Smooth muscle cell (in vitro differentiated cells): ENCODE measurements around the gene POMGNT2. TPM values are rescaled to one million over a fixed set of nuclear protein-coding genes. Genes with fewer than 3 reads are reported as not detected.

Experiments used
- DNase-seq: peaks from one replicate; lab custom pipeline; 2025; ENCODE audit not compliant: unreplicated experiment; lab: John Stamatoyannopoulos, UW
- H2AFZ ChIP-seq: fragments of 200-600 bp; sonication (generic); 2 replicates; pipeline ENCODE4 v1.6.0; 2016; ENCODE audit warnings: antibody characterized with exemption, low read depth, mild to moderate bottlenecking
- H3F3A ChIP-seq: fragments of 200-600 bp; sonication (generic); 2 replicates; pipeline ENCODE4 v1.6.0; 2017; ENCODE audit warnings: antibody characterized with exemption, low read depth
- H3K27ac ChIP-seq: fragments of 200-600 bp; sonication (generic); 2 replicates; pipeline ENCODE4 v1.5.1; 2016; ENCODE audit warnings: low read depth, mild to moderate bottlenecking
- H3K27me3 ChIP-seq: fragments of 200-600 bp; sonication (generic); 2 replicates; pipeline ENCODE4 v1.6.1; 2016; ENCODE audit warnings: low read depth, mild to moderate bottlenecking
- H3K36me3 ChIP-seq: fragments of 200-600 bp; sonication (generic); 2 replicates; pipeline ENCODE4 v1.5.1; 2016; ENCODE audit warnings: low read depth
- H3K4me1 ChIP-seq: fragments of 200-600 bp; sonication (generic); 2 replicates; pipeline ENCODE4 v1.5.1; 2016; ENCODE audit warnings: low read depth
- H3K4me2 ChIP-seq: fragments of 200-600 bp; sonication (generic); 2 replicates; pipeline ENCODE4 v1.6.0; 2016; ENCODE audit warnings: mild to moderate bottlenecking
- H3K4me3 ChIP-seq: fragments of 200-600 bp; sonication (generic); 2 replicates; pipeline ENCODE4 v1.5.1; 2016; ENCODE audit warnings: mild to moderate bottlenecking
- H3K79me2 ChIP-seq: fragments of 200-600 bp; sonication (generic); 2 replicates; pipeline ENCODE4 v1.6.0; 2016; ENCODE audit warnings: low read depth, mild to moderate bottlenecking
- H3K9ac ChIP-seq: fragments of 200-600 bp; sonication (generic); 2 replicates; pipeline ENCODE4 v1.6.0; 2016; ENCODE audit warnings: low read depth
- H3K9me3 ChIP-seq: fragments of 200-600 bp; sonication (generic); replicated peaks from 2 replicates; pipeline ENCODE4 v1.5.1; 2016; ENCODE audit warnings: low read depth
- H4K20me1 ChIP-seq: fragments of 200-600 bp; sonication (generic); 2 replicates; pipeline ENCODE4 v1.6.0; 2016; ENCODE audit warnings: low read depth
- CTCF ChIP-seq: fragments of 200-600 bp; sonication (generic); IDR thresholded peaks from 2 replicates; pipeline ENCODE4 v1.5.1; 2017; ENCODE audit warnings: borderline replicate concordance, mild to moderate bottlenecking, antibody characterized with exemption; ENCODE audit not compliant: insufficient read depth, poor library complexity, severe bottlenecking
- WGBS: methylation state at CpG from one replicate; pipeline ENCODE4 v1.1.7; 2016; ENCODE audit warnings: low lambda C conversion rate; 5-methylcytosine and 5-hydroxymethylcytosine counted together
- polyA plus RNA-seq: library from polyadenylated mRNA; unstranded; fragments of >200 nt; fragmentation: Nextera tagmentation; extraction: Ambion mirVana; gene quantifications from 2 replicates; pipeline ENCODE4 v1.2.1, GENCODE V29; 2016
- total RNA-seq: library from RNA; depleted of rRNA; stranded (reverse); fragments of >200 nt; gene quantifications from 2 replicates; pipeline ENCODE4 v1.2.3, GENCODE V29; 2014

POMGNT2 gene
- total and polyA plus RNA-seq, 2 experiments from 2014 or later: 9.3 to 14.1 TPM

GRCh38 chr3:43032646-43033628, 72.9 kb downstream of the POMGNT2 start:
- Histone ChIP-seq H3K27ac (no peak overlapping the region), H3F3A (no peaks in the 10 kb centered on the region), H3K9me3 (no peaks in the 10 kb centered on the region), H3K27me3 (peaks cover 6% of the 10 kb centered on the region), H3K4me1 (no peaks in the 10 kb centered on the region), H3K9ac (no peak overlapping the region), H3K79me2 (no peaks in the 10 kb centered on the region), H3K4me2 (no peak overlapping the region), H4K20me1 (no peaks in the 10 kb centered on the region), H2AFZ (no peak overlapping the region), H3K4me3 (no peak overlapping the region), H3K36me3 (no peaks in the 10 kb centered on the region)
- WGBS: 94% methylated on average over 23 of the region's 23 CpGs
- no peak for DNase-seq
- no peak for TF ChIP-seq CTCF

DNA sequence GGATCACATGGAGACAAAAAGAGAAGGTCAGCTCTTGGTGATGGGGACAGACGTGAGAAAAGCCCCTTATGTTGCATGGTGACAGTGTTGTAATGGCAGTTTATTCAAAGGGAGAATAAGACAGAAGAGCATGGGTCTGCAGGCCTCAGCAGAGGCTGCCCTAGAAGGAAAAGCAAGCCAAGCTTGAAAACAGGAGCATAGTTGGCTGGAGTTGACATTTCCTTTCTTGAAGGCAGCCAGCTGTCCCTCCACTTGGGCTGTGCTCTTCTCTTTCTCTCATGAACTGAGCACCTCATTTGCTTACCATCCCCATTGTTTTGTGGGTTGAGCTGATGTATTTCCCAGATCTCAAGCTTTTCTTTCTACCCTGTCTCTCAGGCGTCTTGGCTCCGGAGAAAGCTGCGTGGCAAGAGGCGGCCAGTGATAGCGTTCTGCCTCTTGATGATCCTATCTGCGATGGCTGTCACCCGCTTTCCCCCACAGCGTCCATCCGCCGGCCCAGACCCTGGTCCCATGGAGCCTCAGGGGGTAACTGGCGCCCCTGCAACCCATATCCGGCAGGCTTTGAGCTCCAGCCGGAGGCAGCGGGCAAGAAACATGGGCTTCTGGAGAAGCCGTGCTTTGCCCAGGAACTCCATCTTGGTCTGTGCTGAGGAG, 73.9 kb downstream of the POMGNT2 start:
- Histone ChIP-seq H4K20me1 (no peaks in the 10 kb centered on the region), H3K9ac (no peak overlapping the region), H3K79me2 (no peaks in the 10 kb centered on the region), H3K9me3 (no peaks in the 10 kb centered on the region), H3K4me2 (no peak overlapping the region), H2AFZ (no peak overlapping the region), H3K4me1 (no peaks in the 10 kb centered on the region), H3K4me3 (no peak overlapping the region), H3F3A (no peaks in the 10 kb centered on the region), H3K36me3 (no peaks in the 10 kb centered on the region), H3K27me3 (peaks cover 6% of the 10 kb centered on the region), H3K27ac (no peak overlapping the region)
- no peak for DNase-seq
- no peak for TF ChIP-seq CTCF
- WGBS: 97% methylated on average over 16 of the region's 16 CpGs

GRCh38 chr3:43031485-43031884, 74.4 kb downstream of the POMGNT2 start:
- DNase-seq: no peak
- no peaks in the 10 kb centered on the region for H3F3A ChIP-seq
- TF ChIP-seq CTCF: no peak
- no peak overlapping the region for H2AFZ ChIP-seq
- no peak overlapping the region for H3K4me2 ChIP-seq
- H3K36me3 ChIP-seq: no peaks in the 10 kb centered on the region
- no peak overlapping the region for H3K4me3 ChIP-seq
- no peak overlapping the region for H3K27ac ChIP-seq
- H3K9me3 ChIP-seq: no peaks in the 10 kb centered on the region
- WGBS: 94% methylated on average over 4 of the region's 4 CpGs
- peaks cover 3% of the 10 kb centered on the region for H3K27me3 ChIP-seq
- H4K20me1 ChIP-seq: no peaks in the 10 kb centered on the region
- H3K79me2 ChIP-seq: no peaks in the 10 kb centered on the region
- H3K9ac ChIP-seq: no peak overlapping the region
- H3K4me1 ChIP-seq: no peaks in the 10 kb centered on the region
